Measurements from ENCODE around the gene PPP2R2D. TPM values are rescaled to one million over a fixed set of nuclear protein-coding genes. Genes with fewer than 3 reads are reported as not detected.

PPP2R2D gene
- total and polyA plus RNA-seq, 4 experiments from 2014 or later, result 25.7 to 49.2 (median 41.7) TPM

GRCh38 chr10:131855461-131856401 is 45.1 kb upstream of the PPP2R2D start:
- Histone ChIP-seq H3K4me1 (ENCODE audit: insufficient read depth, low read length) (no peaks in the 10 kb centered on the region), H3K4me3 (ENCODE audit: low read length in 2 of 2) (no peak overlapping the region), H3K36me3 (ENCODE audit: insufficient read depth, low read length) (no peaks in the 10 kb centered on the region), H3K27me3 (ENCODE audit: insufficient read depth, low read length) (peaks cover 4% of the 10 kb centered on the region), H3K27ac (ENCODE audit: low read depth, low read length) (no peak overlapping the region), H3K9me3 (ENCODE audit: control insufficient read depth in 1 of 2, low read length in 2 of 2) (no peaks in the 10 kb centered on the region)
- ChIA-PET CTCF (ENCODE audit: partially characterized antibody) (no interaction called here), POLR2A (ENCODE audit: partially characterized antibody) (no interaction called here)
- DNase-seq, result no peak
- Mint-ChIP-seq H3K4me3 (no peak overlapping the region), H3K36me3 (no peaks in the 10 kb centered on the region), H3K4me1 (no peaks in the 10 kb centered on the region), H3K27me3 (peaks cover 7 to 11% of the 10 kb centered on the region in 2 donors), H3K9me3 (no peaks in the 10 kb centered on the region), H3K27ac (no peak overlapping the region)
- intact Hi-C loops (cut with micrococcal nuclease), result no loop called here

GRCh38 chr10:131856441-131857094 is 44.2 kb upstream of the PPP2R2D start:
- no peaks in the 10 kb centered on the region for H3K9me3 Mint-ChIP-seq
- H3K4me1 Mint-ChIP-seq, result no peaks in the 10 kb centered on the region
- Histone ChIP-seq H3K27ac (ENCODE audit: low read depth, low read length) (no peak overlapping the region), H3K4me3 (ENCODE audit: low read length in 2 of 2) (no peak overlapping the region), H3K27me3 (ENCODE audit: insufficient read depth, low read length) (peaks cover 6% of the 10 kb centered on the region), H3K4me1 (ENCODE audit: insufficient read depth, low read length) (no peaks in the 10 kb centered on the region), H3K9me3 (ENCODE audit: control insufficient read depth in 1 of 2, low read length in 2 of 2) (no peaks in the 10 kb centered on the region), H3K36me3 (ENCODE audit: insufficient read depth, low read length) (no peaks in the 10 kb centered on the region)
- CTCF ChIA-PET (ENCODE audit: partially characterized antibody), result no interaction called here
- no peak for DNase-seq
- POLR2A ChIA-PET (ENCODE audit: partially characterized antibody), result no interaction called here
- H3K27me3 Mint-ChIP-seq, result peaks cover 12 to 13% of the 10 kb centered on the region in 2 donors
- no peak overlapping the region for H3K27ac Mint-ChIP-seq
- intact Hi-C loops (cut with micrococcal nuclease), result no loop called here
- no peak overlapping the region for H3K4me3 Mint-ChIP-seq
- no peaks in the 10 kb centered on the region for H3K36me3 Mint-ChIP-seq

GRCh38 chr10:131857156-131858117 is 43.4 kb upstream of the PPP2R2D start:
- Mint-ChIP-seq H3K9me3 (no peaks in the 10 kb centered on the region), H3K4me3 (no peak overlapping the region), H3K36me3 (no peaks in the 10 kb centered on the region), H3K27me3 (peaks cover 16 to 17% of the 10 kb centered on the region in 2 donors), H3K4me1 (no peaks in the 10 kb centered on the region), H3K27ac (no peak overlapping the region)
- Histone ChIP-seq H3K4me3 (ENCODE audit: low read length in 2 of 2) (no peak overlapping the region), H3K27ac (ENCODE audit: low read depth, low read length) (no peak overlapping the region), H3K36me3 (ENCODE audit: insufficient read depth, low read length) (no peaks in the 10 kb centered on the region), H3K4me1 (ENCODE audit: insufficient read depth, low read length) (no peaks in the 10 kb centered on the region), H3K27me3 (ENCODE audit: insufficient read depth, low read length) (peaks cover 6% of the 10 kb centered on the region), H3K9me3 (ENCODE audit: control insufficient read depth in 1 of 2, low read length in 2 of 2) (no peaks in the 10 kb centered on the region)
- POLR2A ChIA-PET (ENCODE audit: partially characterized antibody), result no interaction called here
- no peak for DNase-seq
- CTCF ChIA-PET (ENCODE audit: partially characterized antibody), result no interaction called here
- intact Hi-C loops (cut with micrococcal nuclease), result no loop called here

GRCh38 chr10:131858118-131858515 is 42.7 kb upstream of the PPP2R2D start:
- Histone ChIP-seq H3K36me3 (ENCODE audit: insufficient read depth, low read length) (no peaks in the 10 kb centered on the region), H3K27ac (ENCODE audit: low read depth, low read length) (no peak overlapping the region), H3K4me3 (ENCODE audit: low read length in 2 of 2) (no peak overlapping the region), H3K27me3 (ENCODE audit: insufficient read depth, low read length) (peaks cover 6% of the 10 kb centered on the region), H3K9me3 (ENCODE audit: control insufficient read depth in 1 of 2, low read length in 2 of 2) (no peaks in the 10 kb centered on the region), H3K4me1 (ENCODE audit: insufficient read depth, low read length) (no peaks in the 10 kb centered on the region)
- intact Hi-C loops (cut with micrococcal nuclease), result no loop called here
- Mint-ChIP-seq H3K27ac (no peak overlapping the region), H3K4me1 (no peaks in the 10 kb centered on the region), H3K9me3 (no peaks in the 10 kb centered on the region), H3K4me3 (no peak overlapping the region), H3K36me3 (no peaks in the 10 kb centered on the region), H3K27me3 (peaks cover 17 to 20% of the 10 kb centered on the region in 2 donors)
- no peak for DNase-seq
- POLR2A ChIA-PET (ENCODE audit: partially characterized antibody), result no interaction called here
- CTCF ChIA-PET (ENCODE audit: partially characterized antibody), result no interaction called here

- H3K27ac ChIP-seq (ENCODE audit: low read depth, low read length), result no peak overlapping the region
- H3K9me3 ChIP-seq (ENCODE audit: control insufficient read depth in 1 of 2, low read length in 2 of 2), result no peaks in the 10 kb centered on the region
- intact Hi-C loops (cut with micrococcal nuclease), result no loop called here
- H3K27me3 ChIP-seq (ENCODE audit: insufficient read depth, low read length), result peaks cover 6% of the 10 kb centered on the region
- Mint-ChIP-seq H3K4me3 (no peak overlapping the region), H3K36me3 (no peaks in the 10 kb centered on the region), H3K4me1 (no peaks in the 10 kb centered on the region), H3K27ac (no peak overlapping the region), H3K27me3 (peaks cover 17 to 18% of the 10 kb centered on the region in 2 donors), H3K9me3 (no peaks in the 10 kb centered on the region)
- ChIA-PET CTCF (ENCODE audit: partially characterized antibody) (no interaction called here), POLR2A (ENCODE audit: partially characterized antibody) (no interaction called here)
- DNase-seq, result no peak
- no peaks in the 10 kb centered on the region for H3K4me1 ChIP-seq (ENCODE audit: insufficient read depth, low read length)
- H3K36me3 ChIP-seq (ENCODE audit: insufficient read depth, low read length), result no peaks in the 10 kb centered on the region
- H3K4me3 ChIP-seq (ENCODE audit: low read length in 2 of 2), result no peak overlapping the region
Measured at GRCh38 chr10:131858583-131859340, 42.0 kb upstream of the PPP2R2D start.

GRCh38 chr10:131859341-131860020 is 41.3 kb upstream of the PPP2R2D start:
- peaks cover 6% of the 10 kb centered on the region for H3K27me3 ChIP-seq (ENCODE audit: insufficient read depth, low read length)
- no peak overlapping the region for H3K4me3 Mint-ChIP-seq

More at GRCh38 chr10:131859341-131860020, 41.3 kb upstream of the PPP2R2D start:
- H3K4me1 Mint-ChIP-seq, result no peaks in the 10 kb centered on the region
- no peaks in the 10 kb centered on the region for H3K9me3 Mint-ChIP-seq
- H3K27me3 Mint-ChIP-seq, result peaks cover 17 to 22% of the 10 kb centered on the region in 2 donors
- no peak overlapping the region for H3K27ac ChIP-seq (ENCODE audit: low read depth, low read length)
- no peaks in the 10 kb centered on the region for H3K36me3 ChIP-seq (ENCODE audit: insufficient read depth, low read length)
- H3K36me3 Mint-ChIP-seq, result no peaks in the 10 kb centered on the region
- no peaks in the 10 kb centered on the region for H3K9me3 ChIP-seq (ENCODE audit: control insufficient read depth in 1 of 2, low read length in 2 of 2)
- H3K27ac Mint-ChIP-seq, result no peak overlapping the region
- no peak overlapping the region for H3K4me3 ChIP-seq (ENCODE audit: low read length in 2 of 2)
- DNase-seq, result no peak
- no peaks in the 10 kb centered on the region for H3K4me1 ChIP-seq (ENCODE audit: insufficient read depth, low read length)
- intact Hi-C loops (cut with micrococcal nuclease), result no loop called here
- CTCF ChIA-PET (ENCODE audit: partially characterized antibody), result no interaction called here
- POLR2A ChIA-PET (ENCODE audit: partially characterized antibody), result no interaction called here
